Inferior parietal cortex (tissue), 1 donor: Measurements from ENCODE around the gene ERCC6.

Source experiments
- DNase-seq: peaks from one replicate; pipeline ENCODE4 v3.0.0-alpha.2; 2016; ENCODE audit errors: extremely low spot score

Gene ERCC6

GRCh38 chr10:49549640-49550346, 10.9 kb upstream of the ERCC6 start:
- no peak for DNase-seq

GRCh38 chr10:49543604-49544003, 4.7 kb upstream of the ERCC6 start:
- no peak for DNase-seq

GRCh38 chr10:49542353-49542752, 3.4 kb upstream of the ERCC6 start:
- no peak for DNase-seq

GRCh38 chr10:49541762-49542161, 2.8 kb upstream of the ERCC6 start:
- DNase-seq: no peak

- DNase-seq: no peak
These were observed 1.3 kb upstream of the ERCC6 start for GRCh38 chr10:49540056-49540797.

- peak; percentile 47 for DNase-seq
These were observed 482 bp upstream of the ERCC6 start for GRCh38 chr10:49539320-49539885.

GRCh38 chr10:49534670-49535381, 4.1 kb downstream of the ERCC6 start:
- no peak for DNase-seq

GRCh38 chr10:49532461-49532860, 6.5 kb downstream of the ERCC6 start:
- no peak for DNase-seq

- no peak for DNase-seq
These were observed 9.9 kb downstream of the ERCC6 start for GRCh38 chr10:49528977-49529506.

GRCh38 chr10:49527850-49528249, 11.1 kb downstream of the ERCC6 start:
- DNase-seq: no peak

- DNase-seq: no peak
These were observed 11.9 kb downstream of the ERCC6 start for GRCh38 chr10:49527061-49527460.

GRCh38 chr10:49526619-49527018, 12.3 kb downstream of the ERCC6 start:
- DNase-seq: no peak

GRCh38 chr10:49524496-49524895, 14.4 kb downstream of the ERCC6 start:
- DNase-seq: no peak

GRCh38 chr10:49523301-49523700, 15.6 kb downstream of the ERCC6 start:
- DNase-seq: no peak

- DNase-seq: no peak
These were observed 17.9 kb downstream of the ERCC6 start for GRCh38 chr10:49521062-49521461.

GRCh38 chr10:49520122-49520775, 18.7 kb downstream of the ERCC6 start:
- DNase-seq: no peak

GRCh38 chr10:49519717-49520116, 19.2 kb downstream of the ERCC6 start:
- DNase-seq: no peak

- DNase-seq: peak; percentile 71
These were observed 19.8 kb downstream of the ERCC6 start for GRCh38 chr10:49518982-49519578.

- no peak for DNase-seq
These were observed 20.4 kb downstream of the ERCC6 start for GRCh38 chr10:49518566-49518965.

- no peak for DNase-seq
These were observed 22.5 kb downstream of the ERCC6 start for GRCh38 chr10:49516216-49516970.
